ENCODE measurements around the gene HELZ. TPM values are rescaled to one million over a fixed set of nuclear protein-coding genes. Genes with fewer than 3 reads are reported as not detected.

HELZ gene
- total RNA-seq, 1 donor from 2014 or later = 39.1 TPM

GRCh38 chr17:67210915-67211314, 34.1 kb downstream of the HELZ start:
- peaks cover 7% of the 10 kb centered on the region for H3K4me1 Mint-ChIP-seq
- TF ChIP-seq CTCF (conservative IDR thresholded peaks at IDR 0.05) = no peak

GRCh38 chr17:67208232-67208631, 36.8 kb downstream of the HELZ start:
- no peak overlapping the region for H3K4me3 Mint-ChIP-seq
- H3K27me3 Mint-ChIP-seq (ENCODE audit: low read depth) = no peaks in the 10 kb centered on the region
- no peak overlapping the region for H3K27ac Mint-ChIP-seq (ENCODE audit: unreplicated experiment)
- no peak for TF ChIP-seq CTCF (conservative IDR thresholded peaks at IDR 0.05)
- peaks cover 7% of the 10 kb centered on the region for H3K4me1 Mint-ChIP-seq
- no peak for DNase-seq (ENCODE audit: low read depth, low spot score)
- H3K36me3 Mint-ChIP-seq (ENCODE audit: low read depth) = no peaks in the 10 kb centered on the region
- no peaks in the 10 kb centered on the region for H3K9me3 Mint-ChIP-seq

More at GRCh38 chr17:67210915-67211314, 34.1 kb downstream of the HELZ start:
- no peaks in the 10 kb centered on the region for H3K27me3 Mint-ChIP-seq (ENCODE audit: low read depth)
- no peak for DNase-seq (ENCODE audit: low read depth, low spot score)
- H3K27ac Mint-ChIP-seq (ENCODE audit: unreplicated experiment) = no peak overlapping the region
- no peaks in the 10 kb centered on the region for H3K9me3 Mint-ChIP-seq
- no peak overlapping the region for H3K4me3 Mint-ChIP-seq
- H3K36me3 Mint-ChIP-seq (ENCODE audit: low read depth) = peaks cover 2% of the 10 kb centered on the region

GRCh38 chr17:67203818-67204217, 41.2 kb downstream of the HELZ start:
- Mint-ChIP-seq H3K4me1 (no peaks in the 10 kb centered on the region), H3K27me3 (ENCODE audit: low read depth) (no peaks in the 10 kb centered on the region), H3K4me3 (no peak overlapping the region), H3K9me3 (no peaks in the 10 kb centered on the region), H3K27ac (ENCODE audit: unreplicated experiment) (no peak overlapping the region), H3K36me3 (ENCODE audit: low read depth) (peaks cover 8% of the 10 kb centered on the region)
- no peak for DNase-seq (ENCODE audit: low read depth, low spot score)
- no peak for TF ChIP-seq CTCF (conservative IDR thresholded peaks at IDR 0.05)

GRCh38 chr17:67202503-67202902, 42.5 kb downstream of the HELZ start:
- Mint-ChIP-seq H3K4me3 (no peak overlapping the region), H3K36me3 (ENCODE audit: low read depth) (peaks cover 8% of the 10 kb centered on the region), H3K27ac (ENCODE audit: unreplicated experiment) (no peak overlapping the region), H3K9me3 (no peaks in the 10 kb centered on the region), H3K27me3 (ENCODE audit: low read depth) (no peaks in the 10 kb centered on the region), H3K4me1 (no peaks in the 10 kb centered on the region)
- DNase-seq (ENCODE audit: low read depth, low spot score) = no peak
- no peak for TF ChIP-seq CTCF (conservative IDR thresholded peaks at IDR 0.05)

- no peak overlapping the region for H3K4me3 Mint-ChIP-seq
- no peaks in the 10 kb centered on the region for H3K4me1 Mint-ChIP-seq
- peak; percentile 64 for TF ChIP-seq CTCF (conservative IDR thresholded peaks at IDR 0.05)
- H3K27me3 Mint-ChIP-seq (ENCODE audit: low read depth) = no peaks in the 10 kb centered on the region
- H3K27ac Mint-ChIP-seq (ENCODE audit: unreplicated experiment) = no peak overlapping the region
- no peaks in the 10 kb centered on the region for H3K9me3 Mint-ChIP-seq
- DNase-seq (ENCODE audit: low read depth, low spot score) = no peak
- H3K36me3 Mint-ChIP-seq (ENCODE audit: low read depth) = peaks cover 8% of the 10 kb centered on the region
These were observed 44.2 kb downstream of the HELZ start for GRCh38 chr17:67200727-67201301.
